ENCODE data around the gene SMYD3. TPM values are rescaled to one million over a fixed set of nuclear protein-coding genes. Genes with fewer than 3 reads are reported as not detected.

SMYD3 gene
- total RNA-seq, 1 donor from 2014 or later: 5.6 TPM

- no peak for DNase-seq (ENCODE audit: low spot score)
- intact Hi-C loops (cut with DNase I): no loop called here
Measured at GRCh38 chr1:246265481-246265880, 241.6 kb downstream of the SMYD3 start.

DNA sequence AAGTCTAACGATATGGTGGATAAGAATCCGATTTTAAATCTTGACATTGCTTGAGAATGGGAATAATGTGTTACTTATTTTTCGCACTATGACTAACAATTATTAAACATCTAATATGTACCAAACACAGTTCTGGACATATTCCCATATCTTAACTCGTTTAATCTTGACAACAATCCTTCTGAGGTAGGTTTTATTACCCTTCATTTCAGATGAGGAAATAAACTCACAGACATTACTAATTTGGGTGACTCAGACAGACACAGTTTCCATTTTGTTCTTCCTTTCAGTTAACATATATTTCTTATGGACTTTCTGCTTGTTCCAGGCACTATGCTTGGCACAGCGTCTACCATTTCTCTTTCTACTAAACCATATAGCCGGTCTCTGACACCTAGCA, 244.8 kb downstream of the SMYD3 start:
- intact Hi-C loops (cut with DNase I): no loop called here

DNA sequence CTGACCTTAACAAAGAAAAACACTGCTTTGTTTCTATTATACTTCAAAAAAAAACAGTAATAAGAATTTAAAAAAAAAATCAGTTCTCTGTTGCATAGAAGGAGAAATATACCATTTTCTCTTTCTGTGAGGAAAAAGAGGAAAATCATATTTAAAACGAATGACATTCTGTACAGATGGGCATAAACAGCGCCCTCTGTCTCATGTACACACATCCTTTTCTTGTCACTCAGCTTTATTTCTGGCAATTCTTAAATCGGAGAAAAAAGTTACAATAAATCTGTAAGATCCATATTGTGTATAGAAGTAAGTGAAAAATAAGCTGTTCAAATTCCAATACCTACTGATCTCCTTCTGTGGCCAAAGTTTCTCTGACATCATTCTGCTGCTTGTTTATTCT, 245.4 kb downstream of the SMYD3 start:
- intact Hi-C loops (cut with DNase I): no loop called here
- no peak for DNase-seq (ENCODE audit: low spot score)

More for the DNA sequence above, 244.8 kb downstream of the SMYD3 start:
- DNase-seq (ENCODE audit: low spot score): no peak

GRCh38 chr1:246258250-246258649, 248.8 kb downstream of the SMYD3 start:
- DNase-seq (ENCODE audit: low spot score): no peak
- intact Hi-C loops (cut with DNase I): no loop called here

- intact Hi-C loops (cut with DNase I): no loop called here
- DNase-seq (ENCODE audit: low spot score): no peak
Measured at GRCh38 chr1:246255773-246256172, 251.3 kb downstream of the SMYD3 start.

GRCh38 chr1:246254854-246255253, 252.2 kb downstream of the SMYD3 start:
- DNase-seq (ENCODE audit: low spot score): no peak
- intact Hi-C loops (cut with DNase I): no loop called here

DNA sequence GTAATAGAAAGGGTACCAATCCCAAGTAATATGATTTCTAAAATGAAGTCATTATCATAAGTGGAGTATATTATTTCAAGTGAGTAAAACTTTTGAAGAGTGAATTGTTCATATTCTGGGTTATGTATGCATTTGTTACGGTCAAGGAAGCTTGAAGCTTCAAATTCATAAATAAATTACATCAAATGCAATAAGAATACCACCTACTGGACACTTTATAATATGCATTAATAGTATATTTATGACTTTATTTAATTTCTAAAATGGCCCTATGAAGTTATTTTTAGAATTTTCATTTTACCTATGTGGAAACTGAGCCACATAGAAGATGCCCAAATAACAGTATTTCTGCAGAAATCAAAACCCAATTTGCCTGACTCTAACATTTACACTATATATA, 260.6 kb downstream of the SMYD3 start:
- intact Hi-C loops (cut with DNase I): no loop called here
- no peak for DNase-seq (ENCODE audit: low spot score)

DNA sequence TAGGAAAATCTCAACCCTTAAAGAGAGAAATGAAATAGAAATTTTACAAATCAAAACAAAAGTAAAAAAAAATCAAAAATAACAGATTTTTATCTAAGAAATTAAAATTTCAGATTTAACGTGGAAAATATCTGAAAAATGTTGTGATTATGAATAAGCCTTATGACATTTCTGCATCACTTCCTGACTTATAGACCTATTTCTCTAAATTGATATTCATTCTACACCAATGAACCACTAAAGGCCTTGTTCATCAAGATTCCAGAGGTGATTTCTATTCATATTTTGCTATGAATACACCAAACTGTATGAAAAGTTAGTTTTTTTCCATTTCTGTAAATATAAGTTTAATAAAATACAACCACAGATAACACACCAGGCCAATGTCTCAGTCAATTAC, 261.5 kb downstream of the SMYD3 start:
- intact Hi-C loops (cut with DNase I): no loop called here
- no peak for DNase-seq (ENCODE audit: low spot score)

DNA sequence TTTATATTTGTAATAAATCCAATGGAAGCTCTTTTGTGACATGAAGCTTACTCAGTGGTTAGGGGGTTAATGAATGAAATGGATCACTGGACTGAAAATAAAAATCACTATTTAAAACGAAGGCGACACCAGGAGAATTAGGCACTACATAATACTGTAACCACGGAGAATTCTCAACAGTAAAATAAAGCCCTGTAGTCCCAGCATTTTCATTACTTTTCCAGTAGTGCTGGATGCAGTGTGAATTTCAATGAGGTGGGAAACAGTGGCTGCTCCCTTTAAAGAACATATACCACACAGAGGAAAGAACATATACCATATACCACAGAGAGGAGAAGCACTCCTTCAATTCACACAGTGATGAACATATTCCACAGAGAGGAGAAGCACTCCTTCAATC, 275.0 kb downstream of the SMYD3 start:
- DNase-seq (ENCODE audit: low spot score): no peak
- intact Hi-C loops (cut with DNase I): no loop called here

DNA sequence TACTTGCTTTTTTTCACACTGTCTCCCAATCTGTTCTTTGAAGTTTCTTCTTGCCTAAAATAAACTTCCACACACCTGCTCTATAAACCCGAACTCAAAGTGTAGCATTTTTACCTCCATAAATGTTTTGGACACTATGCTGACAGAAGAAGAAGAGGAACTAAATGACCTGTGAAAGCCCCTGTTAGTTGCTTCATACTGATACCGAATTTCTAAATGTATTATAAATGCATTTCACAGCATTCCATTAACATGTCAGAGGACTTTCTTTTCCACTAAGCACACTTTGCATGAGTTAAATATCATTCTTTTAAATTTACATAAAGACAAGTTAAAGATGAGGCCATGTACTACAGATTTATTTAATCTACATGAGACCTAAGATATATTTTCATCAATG, 281.0 kb downstream of the SMYD3 start:
- no peak for DNase-seq (ENCODE audit: low spot score)
- intact Hi-C loops (cut with DNase I): no loop called here

- intact Hi-C loops (cut with DNase I): no loop called here
- DNase-seq (ENCODE audit: low spot score): no peak
Measured at GRCh38 chr1:246221485-246222255, 285.4 kb downstream of the SMYD3 start.

GRCh38 chr1:246220495-246221065, 286.5 kb downstream of the SMYD3 start:
- DNase-seq (ENCODE audit: low spot score): no peak
- intact Hi-C loops (cut with DNase I): no loop called here

DNA sequence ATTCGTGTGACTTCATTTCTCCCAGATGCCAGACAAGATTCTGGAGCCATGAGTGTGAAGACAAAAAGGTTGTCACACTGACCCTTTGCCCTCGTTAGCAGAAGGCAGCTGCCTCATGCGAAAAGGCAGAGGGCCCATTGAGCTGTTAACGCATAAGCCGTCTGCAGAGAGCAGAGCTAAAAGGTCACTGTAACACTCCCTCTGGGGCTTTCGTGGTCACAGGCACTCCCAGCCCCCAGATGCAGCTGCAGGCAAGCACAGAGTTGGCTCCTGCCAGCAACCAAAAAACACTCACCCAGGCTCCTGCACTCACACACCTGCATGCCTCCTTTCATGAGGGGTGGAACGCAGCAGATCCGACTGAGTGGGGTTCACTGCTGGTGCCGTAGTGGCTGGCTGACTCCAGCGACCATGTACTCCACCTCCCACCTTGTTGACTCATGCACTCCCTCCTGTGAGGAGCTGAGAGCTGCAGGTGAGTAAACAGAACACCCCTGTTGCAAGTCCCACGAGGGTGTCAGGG, 287.5 kb downstream of the SMYD3 start:
- DNase-seq (ENCODE audit: low spot score): no peak
- intact Hi-C loops (cut with DNase I): no loop called here

GRCh38 chr1:246218686-246219085, 288.4 kb downstream of the SMYD3 start:
- DNase-seq (ENCODE audit: low spot score): no peak
- intact Hi-C loops (cut with DNase I): no loop called here

DNA sequence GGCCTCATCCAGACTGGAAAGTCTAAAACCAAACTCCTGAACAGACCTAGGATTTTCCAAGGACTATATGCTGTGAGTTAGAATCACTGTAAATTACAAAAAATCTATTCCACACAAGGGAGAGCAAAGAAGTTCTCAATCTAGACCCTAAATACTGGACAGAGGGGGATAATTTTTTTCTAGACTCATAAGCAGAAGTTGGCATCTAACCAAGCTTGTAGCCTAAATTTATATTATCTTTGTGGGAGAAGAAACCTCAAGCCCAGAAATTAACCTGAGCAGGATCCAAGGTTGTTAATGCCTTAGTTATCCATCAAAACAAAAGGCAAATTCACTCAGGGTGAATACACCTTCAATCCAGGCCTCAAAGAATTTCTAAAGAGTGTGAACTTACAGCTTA, 290.2 kb downstream of the SMYD3 start:
- no peak for DNase-seq (ENCODE audit: low spot score)
- intact Hi-C loops (cut with DNase I): no loop called here

- DNase-seq (ENCODE audit: low spot score): no peak
Measured at GRCh38 chr1:246215510-246215903, 291.6 kb downstream of the SMYD3 start.

GRCh38 chr1:246214708-246215509, 292.2 kb downstream of the SMYD3 start:
- DNase-seq (ENCODE audit: low spot score): no peak
- intact Hi-C loops (cut with DNase I): no loop called here

More at GRCh38 chr1:246215510-246215903, 291.6 kb downstream of the SMYD3 start:
- intact Hi-C loops (cut with DNase I): no loop called here

GRCh38 chr1:246213947-246214346, 293.1 kb downstream of the SMYD3 start:
- no peak for DNase-seq (ENCODE audit: low spot score)
- intact Hi-C loops (cut with DNase I): no loop called here

- intact Hi-C loops (cut with DNase I): no loop called here
- DNase-seq (ENCODE audit: low spot score): no peak
Measured at GRCh38 chr1:246213502-246213901, 293.6 kb downstream of the SMYD3 start.

DNA sequence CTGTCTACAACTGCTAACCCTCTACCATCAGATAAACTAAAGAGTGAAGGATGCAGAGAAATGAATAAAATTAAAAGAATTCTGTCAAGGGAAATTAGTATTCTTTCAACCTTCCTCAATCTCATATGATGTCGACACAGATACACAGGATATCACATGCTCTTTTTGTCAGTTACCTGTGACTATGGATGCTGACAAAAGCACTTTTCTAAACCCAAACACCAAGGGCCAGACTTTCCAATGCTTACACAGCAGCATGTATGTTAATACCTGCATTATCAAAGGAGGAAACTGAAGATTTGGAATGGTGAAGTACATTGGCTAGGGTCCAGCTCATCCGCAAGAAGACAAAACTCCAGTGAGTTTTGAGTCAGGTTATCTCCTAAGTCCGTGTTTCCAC, 294.0 kb downstream of the SMYD3 start:
- intact Hi-C loops (cut with DNase I): no loop called here
- no peak for DNase-seq (ENCODE audit: low spot score)

All from cardiac septum (tissue), 1 donor.